ENCODE data around the gene PTGES2.

Gene PTGES2

DNA sequence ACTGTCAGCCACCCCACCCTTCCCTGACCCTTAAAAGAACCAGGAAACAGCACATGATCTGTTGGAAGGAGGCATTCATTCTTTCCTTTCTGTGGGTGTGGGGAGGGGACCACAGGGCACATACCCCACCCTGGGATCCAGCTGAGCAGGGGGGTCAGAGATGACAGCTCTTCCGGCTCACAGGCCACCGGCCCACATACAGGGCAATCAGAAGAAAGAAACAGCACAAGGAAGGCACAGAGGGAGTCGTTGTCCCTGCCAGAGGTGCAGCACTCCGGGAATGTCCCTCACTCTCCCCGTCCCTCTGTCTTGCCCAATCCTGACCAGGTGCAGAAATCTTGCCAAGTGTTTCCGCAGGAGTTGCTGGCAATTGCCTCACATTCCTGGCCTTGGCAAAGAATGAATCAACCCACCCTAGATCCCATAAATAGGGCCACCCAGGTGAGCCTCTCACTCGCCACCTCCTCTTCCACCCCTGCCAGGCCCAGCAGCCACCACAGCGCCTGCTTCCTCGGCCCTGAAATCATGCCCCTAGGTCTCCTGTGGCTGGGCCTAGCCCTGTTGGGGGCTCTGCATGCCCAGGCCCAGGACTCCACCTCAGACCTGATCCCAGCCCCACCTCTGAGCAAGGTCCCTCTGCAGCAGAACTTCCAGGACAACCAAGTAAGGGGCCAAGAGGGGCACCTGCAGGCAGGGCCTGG, 21.6 kb upstream of the PTGES2 start, which contains the start of gene LCN2:
Gene LCN2, plus strand, starts transcription at position 453 of the 701 bp plus-strand sequence. Its CDS starts 73 bp downstream, at position 526.
- Histone ChIP-seq H3K79me2 (ENCODE audit: low read length) (no peaks in the 10 kb centered on the region), H3K4me2 (ENCODE audit: low read length) (no peak within 1 kb of the TSS), H3K36me3 (replicated peaks; ENCODE audit: low read depth, low read length) (no peaks in the 10 kb centered on the region), H3K4me3 (ENCODE audit: low read length) (no peak within 1 kb of the TSS), H3K4me1 (ENCODE audit: low read length) (peaks cover 5% of the 10 kb centered on the region; the same call in 1 of the 2 replicates), H3K27ac (ENCODE audit: low read length) (no peak within 1 kb of the TSS), H4K20me1 (ENCODE audit: insufficient read depth, low read length) (no peaks in the 10 kb centered on the region), H3K9me3 (ENCODE audit: insufficient read depth, low read length) (no peaks in the 10 kb centered on the region), H3K27me3 (ENCODE audit: low read depth, low read length) (no peaks in the 10 kb centered on the region), H3K9ac (ENCODE audit: low read length) (no peak within 1 kb of the TSS), H2AFZ (ENCODE audit: low read depth, low read length) (no peak within 1 kb of the TSS)
- no peak for TF ChIP-seq EZH2phosphoT487 (IDR thresholded peaks at IDR 0.05; ENCODE audit: low read depth)
- TF ChIP-seq, protein P1, sequence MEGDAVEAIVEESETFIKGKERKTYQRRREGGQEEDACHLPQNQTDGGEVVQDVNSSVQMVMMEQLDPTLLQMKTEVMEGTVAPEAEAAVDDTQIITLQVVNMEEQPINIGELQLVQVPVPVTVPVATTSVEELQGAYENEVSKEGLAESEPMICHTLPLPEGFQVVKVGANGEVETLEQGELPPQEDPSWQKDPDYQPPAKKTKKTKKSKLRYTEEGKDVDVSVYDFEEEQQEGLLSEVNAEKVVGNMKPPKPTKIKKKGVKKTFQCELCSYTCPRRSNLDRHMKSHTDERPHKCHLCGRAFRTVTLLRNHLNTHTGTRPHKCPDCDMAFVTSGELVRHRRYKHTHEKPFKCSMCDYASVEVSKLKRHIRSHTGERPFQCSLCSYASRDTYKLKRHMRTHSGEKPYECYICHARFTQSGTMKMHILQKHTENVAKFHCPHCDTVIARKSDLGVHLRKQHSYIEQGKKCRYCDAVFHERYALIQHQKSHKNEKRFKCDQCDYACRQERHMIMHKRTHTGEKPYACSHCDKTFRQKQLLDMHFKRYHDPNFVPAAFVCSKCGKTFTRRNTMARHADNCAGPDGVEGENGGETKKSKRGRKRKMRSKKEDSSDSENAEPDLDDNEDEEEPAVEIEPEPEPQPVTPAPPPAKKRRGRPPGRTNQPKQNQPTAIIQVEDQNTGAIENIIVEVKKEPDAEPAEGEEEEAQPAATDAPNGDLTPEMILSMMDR (IDR thresholded peaks at IDR 0.05; ENCODE audit: low read depth, low read length): no peak

DNA sequence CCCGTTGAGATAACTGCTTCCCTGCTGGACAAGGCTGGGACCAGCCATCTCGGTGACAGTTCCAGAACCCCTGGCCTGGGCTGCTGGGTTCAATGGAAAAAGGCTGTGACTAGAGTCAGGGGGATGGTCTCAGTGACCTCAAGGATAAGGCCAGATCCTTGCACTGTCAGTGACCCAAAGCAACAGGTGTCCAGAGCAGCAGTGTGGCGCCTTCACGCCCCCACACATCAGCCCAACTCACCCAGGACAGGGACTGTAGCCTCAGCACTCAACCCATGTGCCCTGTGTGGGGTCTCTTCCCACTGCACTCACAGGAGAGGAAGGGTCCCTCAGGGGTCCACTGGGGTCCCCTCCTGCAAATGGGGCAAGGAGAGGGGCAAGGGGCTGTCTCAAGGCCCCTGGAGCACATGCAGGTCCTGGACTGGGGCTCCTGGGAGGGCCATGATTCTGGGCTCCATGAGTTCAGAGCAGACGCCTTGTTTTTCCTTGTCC, 21.0 kb upstream of the PTGES2 start:
- H3K4me2 ChIP-seq (ENCODE audit: low read length): no peak overlapping the region
- no peak overlapping the region for H3K9ac ChIP-seq (ENCODE audit: low read length)
- TF ChIP-seq EZH2phosphoT487 (IDR thresholded peaks at IDR 0.05; ENCODE audit: low read depth): no peak
- TF ChIP-seq, protein P1 (IDR thresholded peaks at IDR 0.05; ENCODE audit: low read depth, low read length): no peak
- H2AFZ ChIP-seq (ENCODE audit: low read depth, low read length): no peak overlapping the region
- H3K79me2 ChIP-seq (ENCODE audit: low read length): no peaks in the 10 kb centered on the region
- no peaks in the 10 kb centered on the region for H4K20me1 ChIP-seq (ENCODE audit: insufficient read depth, low read length)
- no peaks in the 10 kb centered on the region for H3K9me3 ChIP-seq (ENCODE audit: insufficient read depth, low read length)
- H3K36me3 ChIP-seq (replicated peaks; ENCODE audit: low read depth, low read length): no peaks in the 10 kb centered on the region
- H3K27me3 ChIP-seq (ENCODE audit: low read depth, low read length): no peaks in the 10 kb centered on the region
- no peak overlapping the region for H3K27ac ChIP-seq (ENCODE audit: low read length)
- peaks cover 5% of the 10 kb centered on the region; the same call in 1 of the 2 replicates for H3K4me1 ChIP-seq (ENCODE audit: low read length)
- H3K4me3 ChIP-seq (ENCODE audit: low read length): no peak overlapping the region

DNA sequence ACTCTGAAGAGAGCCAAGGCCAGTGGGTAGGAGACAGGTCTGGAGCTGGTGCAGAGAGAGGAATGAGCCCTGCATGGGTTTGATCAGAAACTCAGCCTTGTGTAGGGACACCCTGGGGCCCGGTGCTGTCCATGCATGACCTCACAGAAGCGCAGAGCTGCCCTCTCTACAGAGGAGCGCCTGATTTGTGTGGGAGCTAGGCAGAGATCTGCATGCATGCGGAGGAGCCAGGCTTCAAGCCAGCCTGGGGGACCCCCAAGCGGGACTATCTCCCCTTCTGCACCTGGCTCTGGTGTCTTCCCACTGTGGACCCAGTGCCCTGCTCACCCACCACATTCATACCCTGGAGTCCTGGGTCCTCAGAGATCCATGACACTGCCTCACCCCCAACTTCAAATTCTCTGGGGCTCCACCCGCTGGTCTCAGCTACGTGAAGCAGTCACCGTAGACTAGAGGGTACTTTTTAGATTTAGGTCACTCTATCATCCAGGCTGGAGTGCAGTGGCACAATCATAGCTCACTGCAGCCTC, 19.1 kb upstream of the PTGES2 start:
- no peak overlapping the region for H3K27ac ChIP-seq (ENCODE audit: low read length)
- no peaks in the 10 kb centered on the region for H3K27me3 ChIP-seq (ENCODE audit: low read depth, low read length)
- no peak overlapping the region for H3K4me2 ChIP-seq (ENCODE audit: low read length)
- H3K4me1 ChIP-seq (ENCODE audit: low read length): peaks cover 5% of the 10 kb centered on the region; the same call in 1 of the 2 replicates
- H2AFZ ChIP-seq (ENCODE audit: low read depth, low read length): no peak overlapping the region
- no peaks in the 10 kb centered on the region for H4K20me1 ChIP-seq (ENCODE audit: insufficient read depth, low read length)
- no peak overlapping the region for H3K4me3 ChIP-seq (ENCODE audit: low read length)
- no peak overlapping the region for H3K9ac ChIP-seq (ENCODE audit: low read length)
- no peaks in the 10 kb centered on the region for H3K9me3 ChIP-seq (ENCODE audit: insufficient read depth, low read length)
- H3K79me2 ChIP-seq (ENCODE audit: low read length): no peaks in the 10 kb centered on the region
- H3K36me3 ChIP-seq (replicated peaks; ENCODE audit: low read depth, low read length): no peaks in the 10 kb centered on the region
- TF ChIP-seq, protein P1 (IDR thresholded peaks at IDR 0.05; ENCODE audit: low read depth, low read length): no peak

DNA sequence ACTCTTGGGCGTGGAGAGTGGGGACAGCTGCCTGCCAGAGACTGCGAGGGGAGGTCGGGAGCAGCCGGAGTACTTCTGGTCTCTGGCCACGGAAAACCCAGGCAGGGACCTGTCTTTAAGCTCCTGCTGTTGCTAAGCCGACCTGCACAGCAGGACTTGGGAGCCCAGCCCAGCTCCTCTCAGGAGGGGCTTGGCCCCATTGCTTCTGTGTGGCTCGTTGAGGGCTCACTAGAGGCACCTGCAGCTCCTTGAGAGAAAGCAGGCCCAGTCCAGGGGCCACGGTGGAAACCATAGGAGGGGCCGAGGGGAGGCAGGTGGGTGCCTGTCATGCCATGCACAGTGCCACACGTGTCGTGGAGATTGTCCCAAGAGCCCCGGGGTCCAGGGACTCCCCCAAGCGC, 18.4 kb upstream of the PTGES2 start:
- H3K9me3 ChIP-seq (ENCODE audit: insufficient read depth, low read length): no peaks in the 10 kb centered on the region
- peaks cover 5% of the 10 kb centered on the region; the same call in 1 of the 2 replicates for H3K4me1 ChIP-seq (ENCODE audit: low read length)
- no peaks in the 10 kb centered on the region for H3K36me3 ChIP-seq (replicated peaks; ENCODE audit: low read depth, low read length)
- no peak overlapping the region for H3K9ac ChIP-seq (ENCODE audit: low read length)
- no peak overlapping the region for H2AFZ ChIP-seq (ENCODE audit: low read depth, low read length)
- TF ChIP-seq EZH2phosphoT487 (IDR thresholded peaks at IDR 0.05; ENCODE audit: low read depth): no peak
- TF ChIP-seq, protein P1 (IDR thresholded peaks at IDR 0.05; ENCODE audit: low read depth, low read length): no peak
- H3K4me3 ChIP-seq (ENCODE audit: low read length): no peak overlapping the region
- H3K27me3 ChIP-seq (ENCODE audit: low read depth, low read length): no peaks in the 10 kb centered on the region
- H3K27ac ChIP-seq (ENCODE audit: low read length): no peak overlapping the region
- H4K20me1 ChIP-seq (ENCODE audit: insufficient read depth, low read length): no peaks in the 10 kb centered on the region
- no peaks in the 10 kb centered on the region for H3K79me2 ChIP-seq (ENCODE audit: low read length)
- no peak overlapping the region for H3K4me2 ChIP-seq (ENCODE audit: low read length)

Data from OCI-LY3 (cell line).